Body of pancreas (tissue), 4 donors: ENCODE data around the gene PIK3CB. TPM values are rescaled to one million over a fixed set of nuclear protein-coding genes. Genes with fewer than 3 reads are reported as not detected.
"Not testable (repeated sequence)": the region's sequence is repeated elsewhere in the genome, so short reads cannot be mapped to it uniquely, and the experiment has no call there.

ENCODE experiments used
- ATAC-seq: fragments of 150-250 bp; one replicate; pipeline ENCODE4 v1.9.1; 2016
- DNase-seq, 4 donors: peaks; one replicate each; pipeline ENCODE4 v3.0.0-alpha.2; 2019
- H3K27ac ChIP-seq, 4 donors: fragments of 200-600 bp; sonication (generic); 1 replicate in 3 of 4; 2 replicates in 1 of 4; pipeline versions ENCODE4 v1.5.1 to v1.6.1; 2016 to 2019; ENCODE audit warnings: mild to moderate bottlenecking in 1 of 4, mixed read lengths in 1 of 4, moderate library complexity in 1 of 4
- H3K27me3 ChIP-seq, 2 donors: fragments of 200-600 bp; sonication (generic); one replicate each; pipeline ENCODE4 v1.6.0; 2016; ENCODE audit warnings: mild to moderate bottlenecking in 1 of 2
- H3K36me3 ChIP-seq, 2 donors: fragments of 200-600 bp; sonication (generic); replicated peaks in 1 of 2; 2 replicates each; pipeline ENCODE4 v1.5.1; 2016; ENCODE audit warnings: low read depth in 2 of 2; ENCODE audit not compliant: insufficient read depth in 1 of 2
- H3K4me1 ChIP-seq: fragments of 200-600 bp; sonication (generic); one replicate; pipeline ENCODE4 v1.6.0; 2016
- H3K4me3 ChIP-seq, 2 donors: fragments of 200-600 bp; sonication (generic); 1 replicate in 1 of 2; 2 replicates in 1 of 2; pipeline ENCODE4 v1.5.1; 2016 to 2019
- H3K9me3 ChIP-seq, 3 donors: fragments of 200-600 bp; sonication (generic); 1 replicate in 2 of 3; 2 replicates in 1 of 3; pipeline ENCODE4 v1.5.1; 2016
- CTCF ChIP-seq, 7 experiments: fragments of 450-650 bp in 4 of 7; fragments of 200-600 bp in 3 of 7; sonication (generic) in 3 of 7; IDR thresholded peaks; one replicate each; pipeline ENCODE4 v1.5.1; 2016 to 2019; ENCODE audit warnings: antibody characterized with exemption in 7 of 7
- POLR2A ChIP-seq, 3 donors: fragments of 450-650 bp; IDR thresholded peaks; one replicate each; pipeline ENCODE4 v1.6.1; 2016; ENCODE audit warnings: antibody characterized with exemption in 3 of 3, mild to moderate bottlenecking in 2 of 3
- WGBS, 2 donors: methylation state at CpG; one replicate each; pipeline ENCODE4 v1.1.5; 2017; 5-methylcytosine and 5-hydroxymethylcytosine counted together
- intact Hi-C: fragments of 100-400 bp; cut with DNase I; formaldehyde crosslinking; loops from one replicate; pipeline ENCODE4 v1.15.1; 2023
- total RNA-seq, 2 donors: library from RNA; depleted of rRNA; stranded (reverse); fragments of >200 nt; gene quantifications; one replicate each; pipeline ENCODE4 v1.1.0, GENCODE V29; 2016

PIK3CB gene
- total RNA-seq, 2 donors from 2014 or later, result 40.2 to 50.1 TPM

GRCh38 chr3:138748190-138748589 lies 86.5 kb downstream of the PIK3CB start:
- H3K36me3 ChIP-seq, result no peaks in the 10 kb centered on the region
- intact Hi-C loops, result no loop called here
- no peaks in the 10 kb centered on the region for H3K9me3 ChIP-seq
- TF ChIP-seq CTCF (IDR thresholded peaks at IDR 0.05) (no peak), POLR2A (IDR thresholded peaks at IDR 0.05) (no peak)
- no peak for ATAC-seq
- 76 to 78% methylated on average over 2 of the region's 2 CpGs for WGBS, 2 donors
- DNase-seq, result no peak
- no peaks in the 10 kb centered on the region for H3K27me3 ChIP-seq
- H3K27ac ChIP-seq, result no peak overlapping the region
- H3K4me1 ChIP-seq, result no peaks in the 10 kb centered on the region
- no peak overlapping the region for H3K4me3 ChIP-seq

- intact Hi-C loops, result no loop called here
- H3K4me1 ChIP-seq, result no peaks in the 10 kb centered on the region
- no peaks in the 10 kb centered on the region for H3K27me3 ChIP-seq
- H3K4me3 ChIP-seq, result no peak overlapping the region
- DNase-seq, result no peak
- 91 to 96% methylated on average over 1 of the region's 1 CpG for WGBS, 2 donors
- ATAC-seq, result no peak
- no peak overlapping the region for H3K27ac ChIP-seq
- TF ChIP-seq POLR2A (IDR thresholded peaks at IDR 0.05) (no peak), CTCF (IDR thresholded peaks at IDR 0.05) (no peak)
- no peaks in the 10 kb centered on the region for H3K36me3 ChIP-seq
- H3K9me3 ChIP-seq, result no peaks in the 10 kb centered on the region
These were observed 87.5 kb downstream of the PIK3CB start for GRCh38 chr3:138747225-138747624.

GRCh38 chr3:138740072-138740471 lies 94.7 kb downstream of the PIK3CB start:
- Histone ChIP-seq H3K36me3 (peaks cover 0 to 3% of the 10 kb centered on the region in 2 donors), H3K9me3 (no peaks in the 10 kb centered on the region), H3K27me3 (no peaks in the 10 kb centered on the region), H3K4me1 (peaks cover 16% of the 10 kb centered on the region), H3K27ac (no peak overlapping the region), H3K4me3 (no peak overlapping the region)
- no peak for DNase-seq
- intact Hi-C loops, result no loop called here
- 90 to 96% methylated on average over 5 of the region's 5 CpGs for WGBS, 2 donors
- no peak for ATAC-seq
- TF ChIP-seq CTCF (IDR thresholded peaks at IDR 0.05) (no peak), POLR2A (IDR thresholded peaks at IDR 0.05) (no peak)

- Histone ChIP-seq H3K4me3 (no peak overlapping the region), H3K27ac (no peak overlapping the region), H3K27me3 (no peaks in the 10 kb centered on the region), H3K9me3 (no peaks in the 10 kb centered on the region), H3K4me1 (no peaks in the 10 kb centered on the region), H3K36me3 (peaks cover 3 to 12% of the 10 kb centered on the region in 2 donors)
- no peak for ATAC-seq
- no peak for DNase-seq
- intact Hi-C loops, result no loop called here
- 68 to 77% methylated on average over 1 of the region's 1 CpG for WGBS, 2 donors
- TF ChIP-seq POLR2A (IDR thresholded peaks at IDR 0.05) (no peak), CTCF (IDR thresholded peaks at IDR 0.05) (no peak)
These were observed 102.3 kb downstream of the PIK3CB start for GRCh38 chr3:138732456-138732855.

GRCh38 chr3:138726946-138727730 lies 107.6 kb downstream of the PIK3CB start:
- intact Hi-C loops, result no loop called here
- Histone ChIP-seq H3K4me1 (no peaks in the 10 kb centered on the region), H3K9me3 (no peaks in the 10 kb centered on the region), H3K36me3 (peaks cover 0 to 5% of the 10 kb centered on the region in 2 donors), H3K27ac (no peak overlapping the region), H3K27me3 (no peaks in the 10 kb centered on the region), H3K4me3 (no peak overlapping the region)
- TF ChIP-seq CTCF (IDR thresholded peaks at IDR 0.05) (no peak), POLR2A (IDR thresholded peaks at IDR 0.05) (no peak)
- ATAC-seq (no peak), DNase-seq (no peak)
- WGBS, 2 donors, result 86 to 87% methylated on average over 5 of the region's 5 CpGs

GRCh38 chr3:138726042-138726441 lies 108.7 kb downstream of the PIK3CB start:
- intact Hi-C loops, H3K4me1 ChIP-seq, H3K9me3 ChIP-seq, DNase-seq, H3K36me3 ChIP-seq, H3K4me3 ChIP-seq, ATAC-seq, H3K27me3 ChIP-seq, H3K27ac ChIP-seq: not testable (repeated sequence)
- 77 to 100% methylated on average over 2 of the region's 2 CpGs for WGBS, 2 donors
